Body of pancreas (tissue), 4 donors: ENCODE results near the gene NRXN2.

Experiments used
- POLR2A ChIP-seq, 3 donors: fragments of 450-650 bp; IDR thresholded peaks; one replicate each; pipeline ENCODE4 v1.6.1; 2016; ENCODE audit warnings: antibody characterized with exemption in 3 of 3, mild to moderate bottlenecking in 2 of 3
- TF ChIP-seq, protein P1 (sequence below), 7 experiments: fragments of 450-650 bp in 4 of 7; fragments of 200-600 bp in 3 of 7; sonication (generic) in 3 of 7; IDR thresholded peaks; one replicate each; pipeline ENCODE4 v1.5.1; 2016 to 2019; ENCODE audit warnings: antibody characterized with exemption in 7 of 7

DNA sequence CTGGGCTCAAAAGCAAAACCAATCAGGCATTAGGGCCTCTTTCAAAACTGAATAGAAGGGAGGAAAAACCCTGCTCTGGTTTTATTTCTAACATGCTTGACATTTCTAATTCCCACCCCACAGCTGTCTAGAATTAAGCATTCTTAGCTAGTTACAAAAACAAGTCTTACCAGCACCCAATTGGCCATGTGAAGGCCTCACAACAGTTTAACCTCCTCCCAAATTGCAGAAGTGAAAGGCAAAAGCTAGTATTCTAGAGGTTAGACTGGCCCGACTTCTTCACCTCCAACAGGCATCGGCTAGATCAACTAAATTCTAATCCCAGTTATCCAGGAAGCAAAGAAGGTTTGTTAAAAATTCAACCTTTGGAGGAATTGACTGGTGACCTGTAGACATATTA, 48.9 kb upstream of the NRXN2 start:
- TF ChIP-seq, protein P1, sequence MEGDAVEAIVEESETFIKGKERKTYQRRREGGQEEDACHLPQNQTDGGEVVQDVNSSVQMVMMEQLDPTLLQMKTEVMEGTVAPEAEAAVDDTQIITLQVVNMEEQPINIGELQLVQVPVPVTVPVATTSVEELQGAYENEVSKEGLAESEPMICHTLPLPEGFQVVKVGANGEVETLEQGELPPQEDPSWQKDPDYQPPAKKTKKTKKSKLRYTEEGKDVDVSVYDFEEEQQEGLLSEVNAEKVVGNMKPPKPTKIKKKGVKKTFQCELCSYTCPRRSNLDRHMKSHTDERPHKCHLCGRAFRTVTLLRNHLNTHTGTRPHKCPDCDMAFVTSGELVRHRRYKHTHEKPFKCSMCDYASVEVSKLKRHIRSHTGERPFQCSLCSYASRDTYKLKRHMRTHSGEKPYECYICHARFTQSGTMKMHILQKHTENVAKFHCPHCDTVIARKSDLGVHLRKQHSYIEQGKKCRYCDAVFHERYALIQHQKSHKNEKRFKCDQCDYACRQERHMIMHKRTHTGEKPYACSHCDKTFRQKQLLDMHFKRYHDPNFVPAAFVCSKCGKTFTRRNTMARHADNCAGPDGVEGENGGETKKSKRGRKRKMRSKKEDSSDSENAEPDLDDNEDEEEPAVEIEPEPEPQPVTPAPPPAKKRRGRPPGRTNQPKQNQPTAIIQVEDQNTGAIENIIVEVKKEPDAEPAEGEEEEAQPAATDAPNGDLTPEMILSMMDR (IDR thresholded peaks at IDR 0.05): no peak
- TF ChIP-seq POLR2A (IDR thresholded peaks at IDR 0.05): no peak
